Measurements from ENCODE around the gene TARBP1.

GRCh38 chr1:234526922-234527321 is 47.9 kb upstream of the TARBP1 start:
- TF ChIP-seq ZNF274 (IDR thresholded peaks at IDR 0.05; ENCODE audit: low read depth, low read length) (no peak), SUZ12 (IDR thresholded peaks at IDR 0.05; ENCODE audit: extremely low read depth, insufficient read depth, insufficient read length) (no peak), YY1 (IDR thresholded peaks at IDR 0.05; ENCODE audit: insufficient read depth, insufficient read length) (no peak)

Data from NT2/D1 (cell line).